Cortex of kidney (tissue), 1 donor: Measurements from ENCODE around the gene MGRN1.

Experiments
- DNase-seq: peaks from one replicate; lab custom pipeline; 2025; lab: John Stamatoyannopoulos, UW

The MGRN1 gene

GRCh38 chr16:4654011-4654963 lies 29.7 kb downstream of the MGRN1 start:
- no peak for DNase-seq

DNA sequence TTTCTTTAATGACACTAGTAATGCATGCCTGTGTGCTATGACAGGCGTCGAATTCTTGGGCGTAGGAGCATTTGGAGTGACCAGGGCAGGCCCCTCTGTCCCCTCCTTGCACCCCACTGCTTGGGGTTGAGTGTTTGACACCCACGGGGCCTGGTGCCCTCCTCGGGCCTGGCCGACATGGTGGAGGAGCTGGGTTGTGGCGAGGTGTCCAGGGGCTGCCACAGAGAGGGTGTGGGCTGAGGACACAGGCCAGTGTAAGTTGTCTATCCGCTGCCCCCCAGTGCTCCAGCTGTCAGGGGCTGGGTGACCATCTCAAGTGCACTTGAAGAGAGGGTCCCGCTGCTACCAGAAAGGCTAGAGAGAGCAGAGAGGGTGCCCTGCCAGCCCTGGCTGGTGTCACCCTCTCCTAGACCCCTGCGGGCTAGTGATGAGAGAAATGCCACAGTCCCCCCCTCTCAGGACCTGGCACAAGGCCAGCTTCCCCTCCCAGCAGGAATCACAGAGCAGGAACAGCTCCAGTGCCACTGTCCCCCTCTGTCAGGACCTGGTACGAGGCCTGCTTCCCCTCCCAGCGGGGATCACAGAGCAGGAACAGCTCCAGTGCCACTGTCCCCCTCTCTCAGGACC lies 30.5 kb downstream of the MGRN1 start:
- no peak for DNase-seq

- DNase-seq = no peak
These were observed 31.2 kb downstream of the MGRN1 start for GRCh38 chr16:4655801-4656200.

DNA sequence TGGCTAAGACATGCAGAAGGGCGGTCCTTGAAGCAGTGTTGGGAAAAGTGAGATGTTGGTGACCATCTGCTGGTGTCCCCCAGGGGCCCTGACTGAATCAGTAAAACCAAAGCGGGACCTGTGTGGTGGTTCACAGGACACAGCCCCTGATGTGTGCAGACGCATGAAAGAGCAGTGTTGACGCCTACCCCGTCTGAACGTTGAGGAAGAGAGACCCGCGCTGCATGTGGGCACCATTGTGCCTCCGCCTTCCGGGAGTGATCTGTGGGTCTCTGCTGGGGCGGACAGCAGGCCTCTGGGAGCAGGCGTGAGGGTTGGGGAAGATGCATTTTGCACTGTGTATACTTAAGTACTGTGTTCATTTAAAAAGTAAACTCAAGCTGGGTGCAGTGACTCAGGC lies 31.6 kb downstream of the MGRN1 start:
- DNase-seq = no peak

DNA sequence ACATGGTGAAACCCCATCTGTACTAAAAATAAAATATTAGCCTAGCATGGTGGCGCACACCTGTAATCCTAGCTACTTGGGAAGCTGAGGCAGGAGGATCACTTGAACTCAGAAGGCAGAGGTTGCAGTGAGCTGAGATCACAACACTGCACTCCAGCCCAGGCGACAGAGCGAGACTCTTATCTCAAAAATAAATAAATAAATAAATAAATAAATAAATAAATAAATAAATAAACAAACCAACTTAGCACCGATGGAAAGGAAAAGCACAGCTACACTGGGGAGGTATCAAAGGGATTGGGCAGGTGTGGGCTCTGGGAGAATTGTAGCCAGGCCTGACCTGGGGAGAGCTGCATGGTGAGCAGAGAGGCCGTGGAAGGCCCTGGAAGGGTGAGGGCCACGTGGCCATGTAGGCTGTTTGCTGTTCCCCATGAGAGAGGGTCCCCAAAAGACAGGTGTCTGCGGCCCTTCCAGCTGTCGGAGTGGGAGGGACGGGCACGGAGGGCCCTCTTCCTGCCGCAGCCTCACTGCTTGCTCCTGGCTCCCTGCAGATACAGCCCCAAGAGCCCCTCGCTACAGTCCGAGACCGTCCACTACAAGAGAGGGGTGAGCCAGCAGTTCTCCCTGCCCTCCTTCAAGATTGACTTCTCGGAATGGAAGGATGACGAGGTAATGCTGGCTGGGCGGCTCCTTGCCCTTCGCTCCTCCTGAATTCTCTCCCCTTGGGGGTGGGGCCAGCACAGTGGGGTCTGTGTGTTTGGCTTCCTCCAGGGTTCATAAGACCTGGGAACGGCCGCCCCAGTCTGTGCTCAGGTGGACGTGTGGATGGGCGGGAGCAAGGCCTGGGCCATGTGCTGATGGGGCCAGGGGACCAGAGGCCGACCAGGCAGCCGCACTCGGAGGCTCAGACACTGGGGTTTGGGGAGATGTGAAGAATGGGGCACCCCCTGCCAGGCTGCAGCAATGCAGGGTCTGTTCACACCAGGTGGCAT lies 32.4 kb downstream of the MGRN1 start:
- DNase-seq = no peak

DNA sequence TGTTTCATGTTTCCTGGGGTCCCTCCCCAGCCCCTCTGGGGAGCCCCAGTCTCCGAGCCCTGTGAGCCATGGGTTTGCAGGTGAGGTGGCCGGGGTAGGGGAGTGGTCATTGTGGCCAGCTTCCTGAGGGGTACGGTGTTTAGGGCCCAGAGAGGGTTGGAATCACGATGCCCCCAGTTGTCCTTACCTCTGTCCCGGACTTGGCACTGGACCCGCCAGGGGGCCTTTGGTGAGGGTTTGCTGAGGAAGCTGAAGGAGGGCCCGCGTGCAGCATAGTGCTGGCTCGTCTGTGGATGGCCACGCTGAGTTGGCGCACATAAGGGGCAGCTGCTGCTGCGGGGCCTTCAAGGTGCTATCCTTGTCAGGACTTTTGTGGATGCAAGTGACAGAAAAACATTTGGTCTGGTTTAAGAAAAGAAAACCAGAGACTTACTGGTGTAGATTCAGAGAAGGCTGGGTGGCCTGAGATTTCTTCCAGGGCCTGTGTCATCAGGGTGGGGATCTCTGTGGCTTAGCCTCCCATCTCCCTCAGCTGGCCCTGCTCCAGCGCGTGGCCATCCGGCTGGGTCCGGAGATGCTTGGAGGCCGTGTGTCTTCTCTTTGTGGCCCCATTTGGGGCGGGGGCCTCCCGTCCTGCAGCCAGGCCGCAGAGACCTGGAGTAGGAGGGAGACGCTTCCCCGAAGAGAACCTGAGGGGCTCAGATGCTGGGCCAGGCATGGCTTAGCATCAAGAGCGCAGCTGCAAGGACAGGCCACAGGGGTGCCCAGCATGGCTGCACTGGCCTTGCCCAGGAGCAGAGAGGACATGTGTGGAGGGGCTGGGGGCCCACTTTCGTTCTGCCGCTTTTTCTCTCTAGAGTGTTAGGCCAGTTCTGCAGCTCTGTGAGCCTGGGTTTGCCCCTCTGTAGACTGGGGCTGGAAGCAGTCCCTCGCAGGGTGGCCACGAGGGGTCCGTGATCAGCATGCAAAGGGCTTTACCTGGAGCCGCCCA lies 35.0 kb downstream of the MGRN1 start:
- no peak for DNase-seq

DNA sequence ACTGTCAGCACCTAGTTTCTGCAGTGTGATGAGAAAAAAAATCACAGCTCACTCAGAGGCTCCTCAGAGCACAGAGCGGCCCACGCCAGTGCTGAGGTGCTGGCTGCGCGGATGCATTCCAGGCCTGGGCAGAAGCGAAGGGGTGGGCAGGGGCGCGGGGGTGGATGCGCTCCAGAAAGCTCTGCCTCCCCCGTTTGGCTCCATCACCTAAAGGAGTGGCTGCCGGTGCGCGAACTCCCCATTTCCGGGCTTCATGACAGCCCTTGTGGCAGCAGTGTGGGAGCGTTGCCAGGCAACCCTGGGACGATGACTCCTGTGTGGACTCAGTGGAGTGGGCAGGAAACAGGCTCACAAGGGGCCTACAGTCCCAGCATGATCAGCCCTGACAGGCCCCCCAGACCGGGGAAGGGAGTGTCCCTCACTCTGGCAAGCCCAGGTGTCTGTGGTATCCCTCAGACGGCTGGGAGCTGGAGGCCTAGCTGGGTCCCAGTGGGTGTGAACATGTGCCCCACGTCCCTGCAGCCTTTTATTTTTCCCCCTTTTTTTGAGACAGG lies 35.9 kb downstream of the MGRN1 start:
- DNase-seq = no peak

DNA sequence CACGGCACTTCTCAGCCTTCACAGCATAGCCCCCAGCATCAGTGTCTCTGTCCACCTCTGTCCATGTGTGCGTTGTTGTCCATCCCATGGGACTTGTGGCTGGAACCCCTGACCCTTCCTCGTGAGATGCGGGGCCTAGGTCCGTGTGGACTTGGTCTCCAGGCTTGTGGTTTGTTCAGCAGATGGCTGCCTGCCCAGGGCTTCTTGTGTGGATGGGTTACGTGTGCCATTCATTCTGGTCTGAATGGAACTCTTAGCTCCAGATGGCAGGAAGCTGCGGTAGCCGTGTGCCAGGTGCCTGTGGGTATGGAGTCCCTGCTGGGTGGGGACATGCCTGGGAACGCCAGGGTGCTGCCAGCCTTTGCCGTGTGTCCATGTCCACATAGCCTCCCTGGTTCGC lies 37.0 kb downstream of the MGRN1 start:
- DNase-seq = no peak

DNA sequence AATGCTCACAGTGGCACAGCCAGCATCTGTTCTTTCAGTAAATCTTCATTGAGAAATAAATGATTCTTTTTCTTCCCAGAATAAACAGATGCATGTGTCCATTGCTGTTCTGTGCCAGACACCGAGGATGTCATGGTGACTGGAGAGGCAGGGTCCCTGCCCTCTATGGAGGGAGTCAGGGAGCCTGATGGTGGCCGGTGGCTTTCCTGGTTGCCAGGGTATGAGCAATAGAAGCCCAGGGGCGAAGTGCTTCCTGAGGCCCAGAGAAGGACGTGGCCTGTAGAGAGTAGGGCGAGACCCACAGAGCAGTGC lies 38.8 kb downstream of the MGRN1 start:
- no peak for DNase-seq

GRCh38 chr16:4663777-4664465 lies 39.3 kb downstream of the MGRN1 start:
- DNase-seq = no peak

GRCh38 chr16:4664538-4665418 lies 40.2 kb downstream of the MGRN1 start:
- no peak for DNase-seq

DNA sequence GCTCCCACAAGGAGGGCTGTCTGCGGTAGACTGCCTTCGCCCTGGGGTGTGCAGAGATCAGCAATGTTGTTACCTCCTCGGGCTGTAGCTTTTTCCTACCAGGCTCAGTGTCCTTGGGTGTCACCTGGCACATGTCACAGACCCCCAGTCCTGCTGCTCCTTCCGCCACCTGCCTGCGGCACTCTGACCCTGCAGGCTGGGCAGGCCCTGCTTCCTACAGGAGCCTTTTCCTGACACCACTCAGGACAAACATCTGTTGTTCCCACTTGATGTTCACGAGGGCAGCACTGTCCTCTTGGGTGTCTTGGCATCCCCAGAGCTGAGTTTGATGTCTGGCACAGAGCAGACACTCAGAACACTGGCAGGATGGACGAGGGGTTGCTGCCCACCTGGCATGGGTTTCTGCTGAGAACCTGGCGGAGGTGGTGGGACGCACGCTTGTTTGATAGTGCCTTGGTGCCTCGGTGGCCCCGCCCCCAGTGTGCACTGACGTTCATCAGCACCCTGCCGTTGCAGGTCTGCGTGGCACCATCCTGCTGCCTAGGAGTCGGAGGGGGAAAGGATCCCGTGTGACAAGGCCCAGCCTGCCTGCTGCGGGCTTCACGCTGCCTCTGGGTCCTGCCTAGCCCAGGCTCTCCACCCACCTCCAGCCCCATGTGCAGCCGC lies 42.0 kb downstream of the MGRN1 start:
- no peak for DNase-seq

DNA sequence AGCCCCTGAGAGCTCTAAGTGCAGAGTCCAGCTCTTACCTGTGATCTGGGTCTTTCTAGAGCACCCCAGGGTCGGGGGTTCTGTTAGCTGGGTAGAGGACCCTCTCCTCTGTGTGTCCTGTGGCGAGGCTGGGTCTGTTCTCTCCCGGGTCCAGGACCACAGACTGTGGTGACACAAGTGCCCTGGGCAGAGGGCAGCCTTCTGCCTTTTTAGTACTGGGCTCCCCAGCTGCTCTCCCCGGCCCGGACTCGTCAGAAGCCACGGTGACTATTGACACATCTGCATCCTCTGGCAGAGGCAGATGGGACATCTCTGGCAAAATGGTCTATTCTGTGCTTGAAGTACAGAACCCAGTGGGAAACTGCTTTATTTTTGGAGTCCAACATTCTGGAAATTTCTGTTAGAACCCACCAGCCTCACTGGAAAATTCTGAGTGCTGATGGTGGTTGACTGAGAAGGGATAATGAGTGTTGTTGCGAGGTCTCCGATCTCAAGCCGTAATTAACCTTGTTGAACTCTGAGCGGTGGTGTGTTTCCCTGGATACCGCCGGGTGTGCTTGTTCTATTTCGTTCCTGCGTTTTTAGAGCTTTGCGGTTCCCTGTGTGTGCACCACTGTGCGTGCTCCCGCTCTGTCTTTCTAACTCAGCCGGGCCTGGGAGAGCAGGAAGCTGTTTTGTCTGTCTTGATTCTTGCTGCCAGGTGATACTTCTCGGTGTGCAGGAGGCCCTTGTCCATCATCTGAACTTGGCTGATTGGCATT lies 42.8 kb downstream of the MGRN1 start:
- no peak for DNase-seq

DNA sequence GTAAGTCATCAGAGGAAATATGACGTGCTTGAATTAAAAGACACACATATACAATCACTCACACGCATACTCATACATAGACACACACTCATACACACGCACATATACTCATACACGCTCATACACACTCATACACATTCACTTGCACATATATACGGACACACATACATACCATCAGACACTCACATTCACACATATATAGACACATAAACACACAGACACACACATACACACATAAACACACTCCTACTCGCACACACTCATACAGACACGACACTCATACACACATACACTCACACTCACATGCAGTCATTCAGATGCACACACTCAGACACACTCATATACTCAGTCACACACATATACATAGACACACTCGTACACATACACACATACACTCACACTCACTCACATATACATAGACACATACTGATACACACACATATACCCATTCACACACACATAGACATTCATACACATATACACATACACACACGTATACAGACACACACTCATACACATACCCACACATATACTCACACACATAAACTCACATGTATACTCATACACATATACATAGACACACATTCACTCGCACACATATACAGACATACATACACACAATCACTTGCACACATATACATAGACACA lies 43.8 kb downstream of the MGRN1 start:
- DNase-seq = no peak

DNA sequence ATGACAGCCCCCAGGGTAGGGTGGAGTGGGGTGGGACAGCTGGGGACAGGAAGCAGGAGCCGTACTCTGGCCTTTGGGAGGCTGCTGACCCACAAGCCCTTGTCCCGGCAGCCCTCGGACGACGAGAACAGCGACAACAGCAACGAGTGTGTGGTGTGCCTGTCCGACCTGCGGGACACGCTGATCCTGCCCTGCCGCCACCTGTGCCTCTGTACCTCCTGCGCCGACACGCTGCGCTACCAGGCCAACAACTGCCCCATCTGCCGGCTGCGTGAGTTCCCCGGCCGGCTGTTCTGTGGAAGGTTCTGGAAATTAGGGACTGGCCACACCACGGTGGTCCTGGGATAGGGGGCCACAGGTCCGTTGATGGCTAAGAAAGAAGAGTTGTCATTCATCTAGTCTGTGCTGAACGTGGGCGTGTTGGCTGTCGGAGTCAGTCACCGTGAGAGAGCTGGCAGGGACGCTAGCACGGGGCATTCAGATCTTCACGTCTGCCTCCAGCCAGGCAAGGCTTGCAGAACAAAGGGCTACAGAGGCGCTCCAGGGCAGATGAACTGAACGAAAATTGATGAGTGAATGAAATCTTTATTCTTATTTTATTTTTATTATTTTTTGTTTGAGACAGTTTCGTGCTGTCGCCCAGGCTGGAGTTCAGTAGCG lies 48.9 kb downstream of the MGRN1 start:
- DNase-seq = no peak

DNA sequence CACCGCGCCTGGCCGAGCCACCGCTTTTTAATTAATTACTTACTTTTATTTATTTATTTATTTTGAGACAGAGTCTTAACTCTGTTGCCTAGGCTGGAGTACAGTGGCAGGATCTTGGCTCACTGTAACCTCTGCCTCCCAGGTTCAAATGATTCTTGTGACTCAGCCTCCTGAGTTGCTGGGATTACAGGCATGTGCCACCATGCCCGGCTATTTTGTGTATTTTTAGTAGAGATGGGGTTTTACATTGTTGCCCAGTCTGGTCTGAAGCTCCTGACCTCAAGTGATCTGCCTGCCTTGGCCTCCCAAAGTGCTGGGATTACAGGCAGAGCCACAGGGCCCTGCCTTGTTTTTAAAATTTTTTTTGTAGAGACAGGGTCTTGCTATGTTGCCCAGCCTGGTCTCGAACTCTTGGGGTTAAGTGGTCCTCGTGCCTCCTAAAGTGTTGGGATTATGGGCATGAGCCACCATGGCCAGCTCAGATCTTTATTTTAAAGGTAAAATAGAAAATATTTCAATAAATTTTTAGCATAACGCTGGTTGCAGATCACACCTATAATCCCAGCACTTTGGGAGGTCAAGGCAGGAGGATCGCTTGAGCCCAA lies 50.4 kb downstream of the MGRN1 start:
- no peak for DNase-seq
